Upper lobe of left lung (tissue), 4 donors: ENCODE measurements around the gene STC2.

Experiments
- EP300 ChIP-seq, 4 donors: sonication (generic); formaldehyde crosslinking; IDR thresholded peaks; one replicate each; pipeline ENCODE4 v1.5.1; 2017; ENCODE audit warnings: antibody characterized with exemption in 4 of 4, control low read depth in 2 of 4
- POLR2A ChIP-seq, 4 donors: fragments of 450-650 bp; IDR thresholded peaks; one replicate each; pipeline ENCODE4 v1.5.1; 2016 to 2017; ENCODE audit warnings: antibody characterized with exemption in 4 of 4, mild to moderate bottlenecking in 2 of 4
- POLR2AphosphoS5 ChIP-seq, 2 donors: sonication (generic); formaldehyde crosslinking; IDR thresholded peaks; one replicate each; pipeline ENCODE4 v1.5.1; 2017; ENCODE audit warnings: antibody characterized with exemption in 2 of 2
- TF ChIP-seq, protein P1 (sequence below), 6 experiments: fragments of 450-650 bp in 4 of 6; fragments of 200-600 bp in 2 of 6; sonication (generic) in 2 of 6; IDR thresholded peaks; one replicate each; pipeline ENCODE4 v1.5.1; 2016 to 2019; ENCODE audit warnings: antibody characterized with exemption in 6 of 6

DNA sequence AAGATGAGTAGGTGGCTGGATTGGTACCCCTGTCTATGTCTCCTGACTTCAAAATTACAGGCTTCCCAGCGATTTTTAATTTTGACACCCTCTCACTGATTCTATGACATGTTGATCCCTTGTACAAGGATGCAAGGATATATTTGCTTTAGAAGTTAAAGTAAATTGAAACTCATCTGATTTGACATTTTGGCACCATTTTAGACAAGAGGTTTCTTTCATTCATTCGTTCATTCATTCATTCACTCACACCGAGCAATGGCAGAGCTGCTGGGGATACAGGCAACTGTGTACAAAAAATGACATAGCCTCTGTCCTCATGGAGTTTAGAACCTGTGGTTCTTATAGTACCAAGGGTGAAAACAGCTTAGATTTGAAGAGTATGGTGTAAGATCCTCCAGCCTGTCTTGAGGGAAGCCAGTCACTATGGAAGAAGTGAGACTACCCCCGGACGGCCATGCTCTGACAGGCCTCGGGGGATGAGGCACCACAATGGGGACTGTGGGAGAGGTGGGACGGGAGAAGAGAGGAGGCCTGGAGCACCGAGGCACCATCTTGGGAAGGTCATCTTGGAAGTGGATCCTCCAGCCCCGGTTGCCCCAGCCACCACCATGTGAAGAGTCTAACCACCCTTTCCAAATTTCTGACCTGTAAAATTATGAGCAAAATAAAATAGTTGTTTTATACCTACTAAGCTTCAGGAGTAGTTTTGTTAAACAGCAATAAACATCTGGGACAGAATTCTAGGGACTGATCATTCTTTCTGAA is 16.2 kb downstream of the STC2 start:
- TF ChIP-seq, protein P1, sequence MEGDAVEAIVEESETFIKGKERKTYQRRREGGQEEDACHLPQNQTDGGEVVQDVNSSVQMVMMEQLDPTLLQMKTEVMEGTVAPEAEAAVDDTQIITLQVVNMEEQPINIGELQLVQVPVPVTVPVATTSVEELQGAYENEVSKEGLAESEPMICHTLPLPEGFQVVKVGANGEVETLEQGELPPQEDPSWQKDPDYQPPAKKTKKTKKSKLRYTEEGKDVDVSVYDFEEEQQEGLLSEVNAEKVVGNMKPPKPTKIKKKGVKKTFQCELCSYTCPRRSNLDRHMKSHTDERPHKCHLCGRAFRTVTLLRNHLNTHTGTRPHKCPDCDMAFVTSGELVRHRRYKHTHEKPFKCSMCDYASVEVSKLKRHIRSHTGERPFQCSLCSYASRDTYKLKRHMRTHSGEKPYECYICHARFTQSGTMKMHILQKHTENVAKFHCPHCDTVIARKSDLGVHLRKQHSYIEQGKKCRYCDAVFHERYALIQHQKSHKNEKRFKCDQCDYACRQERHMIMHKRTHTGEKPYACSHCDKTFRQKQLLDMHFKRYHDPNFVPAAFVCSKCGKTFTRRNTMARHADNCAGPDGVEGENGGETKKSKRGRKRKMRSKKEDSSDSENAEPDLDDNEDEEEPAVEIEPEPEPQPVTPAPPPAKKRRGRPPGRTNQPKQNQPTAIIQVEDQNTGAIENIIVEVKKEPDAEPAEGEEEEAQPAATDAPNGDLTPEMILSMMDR (IDR thresholded peaks at IDR 0.05): no peak
- TF ChIP-seq POLR2AphosphoS5 (IDR thresholded peaks at IDR 0.05) (no peak), POLR2A (IDR thresholded peaks at IDR 0.05) (no peak), EP300 (IDR thresholded peaks at IDR 0.05) (no peak)
